HG02885 (cell line): ENCODE data around the gene KCNC4.

ENCODE experiments used
- ATAC-seq: cut with Tn5 transposase; IDR thresholded peaks from one replicate; pipeline ENCODE4 v1.9.1; 2021; ENCODE audit warnings: mild to moderate bottlenecking; ENCODE audit not compliant: unreplicated experiment, poor library complexity

KCNC4 gene

DNA sequence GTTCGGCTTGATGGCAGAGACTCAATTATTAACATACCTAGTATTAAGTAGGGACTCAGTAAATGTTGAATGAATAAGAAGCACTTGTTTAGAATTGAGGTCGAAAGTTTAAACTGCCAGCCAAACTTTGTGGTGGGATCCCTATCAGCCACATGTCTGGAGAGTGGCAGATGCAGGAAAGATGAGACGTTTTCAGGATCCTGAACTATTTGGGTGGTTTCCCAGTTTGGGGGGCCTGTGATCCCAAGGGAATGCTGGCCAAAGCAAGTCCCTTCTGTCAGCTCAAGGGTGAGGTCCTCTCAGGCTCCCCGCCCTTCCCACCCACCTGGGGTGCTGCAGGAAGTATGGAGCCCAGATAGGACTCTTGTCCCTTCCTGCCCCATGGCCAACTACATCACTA is 38.6 kb downstream of the KCNC4 start:
- no peak for ATAC-seq

DNA sequence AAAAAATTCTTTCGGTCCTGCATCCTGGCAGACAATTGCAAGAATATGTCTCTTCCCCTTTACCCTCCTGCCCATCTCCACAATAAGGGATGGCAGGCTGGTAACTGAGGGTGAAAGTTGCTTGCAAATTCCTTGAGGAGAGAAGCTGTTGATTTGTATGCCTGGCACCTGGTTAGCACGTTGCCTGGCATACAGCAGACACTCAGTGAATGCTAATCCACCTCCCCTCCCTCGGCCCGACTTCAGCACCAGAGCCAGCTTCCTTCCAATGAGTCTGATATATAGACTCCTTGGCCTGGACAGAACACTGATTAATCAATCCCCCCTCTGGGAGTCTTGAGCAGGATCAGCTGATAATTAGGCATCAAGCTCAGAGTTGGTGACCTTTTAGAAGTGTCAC is 39.1 kb downstream of the KCNC4 start:
- no peak for ATAC-seq

DNA sequence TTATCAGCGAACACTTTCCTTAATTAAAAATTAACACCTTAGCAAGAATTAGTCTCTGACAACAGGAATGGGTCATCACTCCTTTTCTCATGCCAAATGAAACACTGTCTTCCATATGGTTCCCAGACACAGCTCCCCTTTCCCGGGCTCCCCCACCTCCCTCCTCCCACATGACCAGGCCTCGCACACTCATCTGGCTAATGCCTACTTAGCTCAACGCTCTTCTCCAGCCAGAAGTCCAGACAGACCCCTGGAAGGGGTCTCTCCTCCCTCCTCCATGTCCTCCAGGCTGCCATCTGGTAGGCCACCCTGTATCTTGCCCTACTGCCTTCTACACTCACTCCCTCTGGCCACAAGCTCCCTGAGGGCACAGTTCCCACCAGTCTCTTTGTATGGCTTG is 39.9 kb downstream of the KCNC4 start:
- no peak for ATAC-seq

DNA sequence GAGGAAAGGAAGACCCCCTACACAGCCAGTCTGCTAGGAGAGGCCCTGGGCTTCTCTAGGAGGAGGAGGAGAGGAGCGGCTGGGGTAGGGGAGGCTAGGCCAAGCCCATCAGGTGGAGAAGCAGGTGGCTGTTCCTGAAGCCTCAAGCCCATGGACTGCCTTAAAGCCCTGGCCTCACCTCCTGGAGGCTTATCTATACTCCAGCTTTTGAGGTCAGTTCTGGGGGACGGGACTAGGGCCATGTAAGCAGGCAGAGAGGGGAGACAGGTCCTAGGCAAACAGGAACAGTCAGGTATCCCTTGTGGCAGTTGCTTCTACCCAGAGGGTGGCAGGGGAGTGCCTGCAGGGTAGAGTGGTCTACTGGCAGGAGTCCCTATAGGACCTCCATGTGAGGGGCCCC is 40.6 kb downstream of the KCNC4 start:
- ATAC-seq, result no peak

DNA sequence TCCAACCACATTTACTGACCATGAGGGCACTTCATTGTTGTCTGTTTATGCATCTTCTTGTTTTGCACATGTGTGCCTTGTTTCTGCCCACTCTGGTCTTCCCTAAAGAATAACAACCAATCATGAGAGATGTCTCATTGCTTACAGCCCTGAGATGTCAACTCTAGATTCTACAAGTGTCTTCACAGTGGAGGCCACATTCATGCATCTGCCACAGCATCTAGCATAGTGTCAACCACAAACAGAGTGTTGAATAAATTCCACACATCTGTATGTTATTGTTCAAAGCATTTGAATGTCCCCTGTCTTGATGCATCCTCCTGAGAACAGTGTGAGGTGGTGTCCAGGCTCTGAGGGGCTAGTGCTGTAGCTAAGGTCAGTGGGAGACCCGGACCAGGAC is 43.1 kb downstream of the KCNC4 start:
- no peak for ATAC-seq

DNA sequence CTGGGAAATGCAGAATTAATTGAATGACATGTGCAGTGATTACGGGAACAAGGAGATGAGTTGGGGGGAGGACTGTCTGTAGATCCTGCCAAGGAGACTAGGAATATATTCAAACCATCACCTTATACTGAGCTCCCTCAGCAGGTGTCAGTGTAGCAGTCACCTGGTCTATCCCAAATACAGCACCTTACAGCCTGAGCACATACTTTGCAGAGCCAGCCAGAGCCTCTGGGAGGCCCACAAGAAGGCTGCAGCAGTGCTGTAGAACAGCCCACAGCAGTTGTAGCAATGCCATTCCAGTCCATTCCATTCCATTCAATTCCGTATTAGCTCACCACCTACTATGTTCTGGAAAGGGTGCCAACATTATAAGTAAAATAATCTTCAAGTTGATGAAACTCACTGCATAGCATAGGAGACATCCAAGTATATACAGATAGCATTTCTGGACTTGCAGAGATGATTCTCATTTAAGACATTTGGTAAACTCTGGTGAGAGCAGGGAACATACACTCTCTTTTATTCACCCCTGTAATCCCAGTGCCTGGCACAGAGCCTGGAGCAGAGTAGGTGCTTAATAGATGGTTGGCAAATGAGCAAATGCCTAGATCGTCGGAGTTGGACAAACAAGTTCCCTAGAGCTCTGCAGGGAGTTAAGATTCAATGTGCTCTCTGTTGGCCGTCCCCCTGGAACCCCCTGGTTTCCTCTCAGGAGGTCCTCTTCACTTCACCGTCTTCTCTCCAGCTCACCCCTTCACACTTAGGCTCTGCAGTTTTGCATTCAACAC is 44.7 kb downstream of the KCNC4 start:
- no peak for ATAC-seq

DNA sequence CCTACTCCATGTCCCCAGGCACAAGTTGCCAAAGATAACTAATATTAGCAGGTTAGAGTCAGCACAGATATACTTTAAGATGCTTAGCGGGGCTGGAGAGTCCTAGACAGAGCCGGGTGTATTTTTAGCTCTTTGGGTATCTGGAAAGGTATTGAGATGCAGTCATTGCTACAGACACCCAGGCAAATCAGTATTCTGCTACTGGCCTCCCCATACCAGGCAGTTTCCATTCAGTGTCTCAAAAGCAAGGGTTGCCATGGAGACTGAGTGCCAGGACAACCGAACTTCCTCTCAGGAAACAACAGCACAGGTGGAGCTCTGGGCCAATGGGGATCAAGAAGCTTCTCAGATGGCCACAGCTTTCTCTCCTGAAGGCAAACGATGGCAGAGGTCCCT is 45.3 kb downstream of the KCNC4 start:
- no peak for ATAC-seq

DNA sequence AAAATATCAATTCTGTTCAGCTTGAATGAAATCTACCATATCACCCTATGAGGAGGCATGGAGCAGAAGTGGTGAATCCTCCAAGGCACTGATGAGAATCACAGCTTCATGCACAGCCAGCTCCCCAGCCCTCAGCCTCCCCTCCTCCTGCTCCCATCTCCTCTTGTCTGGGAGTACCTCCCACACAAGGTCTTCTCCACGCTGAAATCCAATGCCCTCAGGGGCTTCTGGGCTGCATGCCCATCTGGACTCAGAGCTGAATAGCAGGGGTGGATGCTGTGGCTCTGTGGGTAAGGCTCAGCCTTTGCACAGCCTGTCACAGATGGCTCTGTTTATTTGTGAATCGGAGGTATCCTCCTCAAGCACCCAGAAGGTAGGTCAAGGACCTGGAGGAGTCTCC is 48.6 kb downstream of the KCNC4 start:
- ATAC-seq, result no peak

- ATAC-seq, result no peak
These were observed 49.7 kb downstream of the KCNC4 start for GRCh38 chr1:110259770-110260169.
